ENCODE measurements around the gene CHAD.
"Not testable (repeated sequence)": the region's sequence is repeated elsewhere in the genome, so short reads cannot be mapped to it uniquely, and the experiment has no call there.

CHAD gene

DNA sequence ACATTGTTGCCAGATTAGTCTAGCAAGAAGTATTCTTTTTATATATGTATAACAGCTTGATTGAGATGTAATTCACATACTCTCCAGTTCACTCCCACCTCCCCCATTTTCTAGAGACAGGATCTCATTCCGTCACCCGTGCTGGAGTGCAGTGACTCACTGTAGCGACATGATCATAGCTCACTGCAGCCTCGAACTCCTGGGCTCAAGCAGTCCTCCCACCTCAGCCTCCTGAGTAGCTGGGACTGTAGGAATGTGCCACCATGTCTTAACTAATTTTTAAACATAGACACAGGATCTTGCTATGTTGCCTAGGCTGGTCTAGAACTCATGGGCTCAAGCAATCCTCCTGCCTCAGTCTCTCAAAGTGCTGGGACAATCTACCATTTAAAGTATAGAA is 6.7 kb upstream of the CHAD start:
- DNase-seq (ENCODE audit: low read depth in 2 of 2), result no peak

DNA sequence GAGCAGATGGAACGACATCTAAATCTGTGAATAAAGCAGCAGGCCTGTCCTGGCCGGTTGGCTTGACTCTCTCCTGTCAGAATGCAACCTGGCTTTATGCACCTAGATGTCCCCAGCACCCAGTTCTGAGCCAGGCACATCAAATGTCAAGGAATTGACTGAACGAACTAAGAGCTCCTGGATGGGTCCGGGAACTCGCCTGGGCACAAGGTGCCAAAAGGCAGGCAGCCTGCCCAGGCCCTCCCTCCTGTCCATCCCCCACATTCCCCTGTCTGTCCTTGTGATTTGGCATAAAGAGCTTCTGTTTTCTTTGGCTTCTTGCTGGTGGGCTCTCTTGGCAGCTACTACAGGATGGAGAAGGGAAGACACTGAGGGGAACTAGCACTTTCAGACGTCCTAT is 5.8 kb upstream of the CHAD start:
- no peak for DNase-seq (ENCODE audit: low read depth in 2 of 2)

- DNase-seq (ENCODE audit: low read depth in 2 of 2), result no peak
Measured at GRCh38 chr17:50473901-50474300, 5.2 kb upstream of the CHAD start.

DNA sequence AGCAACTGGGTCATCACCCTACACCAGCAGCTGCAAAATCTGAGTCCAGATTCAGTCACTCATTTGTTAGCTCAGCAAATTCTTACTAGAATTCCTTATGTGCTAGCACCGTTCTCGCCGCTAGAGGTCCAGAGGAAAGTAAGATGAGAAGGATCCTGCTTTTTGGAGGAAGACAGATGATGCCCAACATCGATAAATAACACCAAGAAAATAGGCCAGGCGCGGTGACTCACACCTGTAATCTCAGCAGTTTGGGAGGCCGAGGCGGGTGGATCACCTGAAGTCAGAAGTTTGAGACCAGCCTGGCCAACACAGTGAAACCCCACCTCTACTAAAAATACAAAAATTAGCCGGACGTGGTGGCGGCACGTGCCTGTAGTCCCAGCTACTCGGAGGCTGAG is 4.1 kb upstream of the CHAD start:
- not testable (repeated sequence) for DNase-seq (ENCODE audit: low read depth in 2 of 2)

GRCh38 chr17:50472286-50472685 is 3.6 kb upstream of the CHAD start:
- no peak for DNase-seq (ENCODE audit: low read depth in 2 of 2)

GRCh38 chr17:50471009-50471905 is 2.6 kb upstream of the CHAD start:
- no peak for DNase-seq (ENCODE audit: low read depth in 2 of 2)

- DNase-seq (ENCODE audit: low read depth in 2 of 2), result no peak
Measured at GRCh38 chr17:50470426-50470825, 1.7 kb upstream of the CHAD start.

GRCh38 chr17:50469671-50470305 is 1.1 kb upstream of the CHAD start:
- no peak for DNase-seq (ENCODE audit: low read depth in 2 of 2)

- no peak for DNase-seq (ENCODE audit: low read depth in 2 of 2)
Measured at GRCh38 chr17:50469208-50469605, 527 bp upstream of the CHAD start.

DNA sequence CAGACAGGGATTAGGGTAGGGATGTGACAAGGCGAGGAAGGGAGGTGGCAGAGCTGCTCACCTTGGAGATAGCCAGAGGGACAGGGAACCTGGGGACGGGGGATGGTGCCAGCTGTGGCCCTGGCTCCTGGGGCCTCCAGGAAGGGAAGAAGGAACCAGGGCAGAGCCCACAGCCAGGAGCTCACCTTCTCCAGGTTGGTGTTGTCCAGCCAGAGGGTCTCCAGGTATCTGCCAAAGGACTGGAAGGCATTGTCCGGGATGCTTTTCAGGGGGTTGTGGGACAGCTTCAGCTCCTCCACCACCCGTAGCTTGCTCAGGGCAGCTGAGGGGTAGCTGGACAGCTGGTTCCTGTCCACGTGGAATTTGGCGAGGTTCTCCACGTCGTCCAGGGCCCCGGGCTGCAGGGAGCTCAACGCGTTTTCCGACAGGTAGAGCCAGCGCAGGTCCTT is 801 bp downstream of the CHAD start:
- DNase-seq (ENCODE audit: low read depth in 2 of 2), result no peak

- no peak for DNase-seq (ENCODE audit: low read depth in 2 of 2)
Measured at GRCh38 chr17:50467114-50467854, 1.4 kb downstream of the CHAD start.

DNA sequence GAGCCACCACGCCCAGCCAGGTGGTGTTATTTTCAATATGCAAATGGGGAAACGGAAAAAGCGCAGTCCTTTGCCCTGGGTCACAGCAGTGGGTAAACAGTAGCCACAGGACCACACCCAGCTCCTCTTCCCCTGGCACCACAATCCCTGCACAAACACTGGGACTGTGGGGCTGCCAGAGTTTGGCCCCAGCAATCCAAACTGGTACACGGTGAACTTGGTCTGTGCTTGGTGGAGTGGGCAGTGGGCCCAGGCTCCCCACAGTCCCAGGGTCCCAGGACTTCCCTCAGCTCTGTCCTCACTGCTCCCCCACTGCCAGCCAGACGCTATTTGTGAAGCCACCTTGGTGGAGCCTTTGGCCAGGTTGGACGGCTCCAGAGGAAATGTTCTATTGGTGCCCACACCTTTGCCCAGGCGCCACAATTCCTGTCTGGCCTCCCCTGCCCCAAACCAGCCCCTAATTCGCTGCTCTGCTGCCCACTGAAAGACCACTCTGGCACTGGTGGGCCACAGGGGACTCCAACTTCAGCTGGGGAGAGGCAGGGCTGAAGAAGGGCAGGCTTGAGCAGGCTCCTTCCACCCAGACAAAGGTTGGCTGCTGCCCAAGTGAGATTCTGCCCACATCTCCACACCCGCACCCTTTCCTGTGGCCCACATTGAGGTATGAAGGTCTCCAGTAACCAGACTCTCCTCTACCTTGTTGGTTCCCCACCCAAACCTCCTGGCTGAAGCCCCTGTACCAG is 2.1 kb downstream of the CHAD start:
- DNase-seq (ENCODE audit: low read depth in 2 of 2), result no peak

- DNase-seq (ENCODE audit: low read depth in 2 of 2), result no peak
Measured at GRCh38 chr17:50465635-50466034, 3.0 kb downstream of the CHAD start.

- no peak for DNase-seq (ENCODE audit: low read depth in 2 of 2)
Measured at GRCh38 chr17:50465171-50465570, 3.5 kb downstream of the CHAD start.

DNA sequence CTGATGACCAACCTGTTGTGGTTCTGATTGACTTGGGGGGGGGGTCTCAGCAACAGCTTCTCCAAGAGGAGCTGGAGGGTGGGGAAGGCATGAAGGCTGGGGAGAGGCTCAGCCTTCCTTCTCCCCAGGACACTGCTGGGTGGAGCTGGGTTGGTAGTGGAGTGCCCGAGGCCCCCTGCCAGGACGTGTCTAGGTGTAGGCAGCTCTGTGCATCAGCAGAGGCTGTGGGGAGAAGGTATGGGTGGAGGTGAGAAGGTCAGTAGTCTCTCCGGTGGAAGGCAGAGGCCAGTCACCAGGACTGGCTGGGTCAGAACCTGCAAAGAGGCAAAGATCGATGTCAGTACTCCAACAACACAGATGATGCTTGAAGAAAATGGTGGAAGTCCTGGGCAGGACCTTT is 3.9 kb downstream of the CHAD start:
- no peak for DNase-seq (ENCODE audit: low read depth in 2 of 2)

- DNase-seq (ENCODE audit: low read depth in 2 of 2), result no peak
Measured at GRCh38 chr17:50464121-50464520, 4.6 kb downstream of the CHAD start.

DNA sequence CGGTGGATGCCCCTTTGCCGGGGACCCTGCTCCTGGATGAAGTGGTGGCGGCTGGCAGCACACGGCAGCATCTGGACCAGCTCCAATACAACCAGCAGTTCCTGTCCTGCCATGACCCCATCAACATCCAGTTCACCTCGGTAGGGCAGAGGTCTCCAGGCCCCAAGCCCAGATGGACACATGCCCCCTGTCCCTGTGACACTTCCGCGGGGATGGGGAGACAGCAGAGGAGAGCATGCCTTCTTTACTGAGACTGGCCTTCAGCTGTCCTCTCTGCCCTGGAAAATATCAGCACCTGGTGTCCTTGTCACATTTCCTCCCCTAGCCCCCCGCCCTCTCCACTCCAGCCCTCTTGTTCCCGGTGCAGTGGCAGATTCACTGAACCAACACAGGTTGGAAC is 6.2 kb downstream of the CHAD start:
- DNase-seq (ENCODE audit: low read depth in 2 of 2), result no peak

GRCh38 chr17:50461550-50462132 is 7.0 kb downstream of the CHAD start:
- no peak for DNase-seq (ENCODE audit: low read depth in 2 of 2)

DNA sequence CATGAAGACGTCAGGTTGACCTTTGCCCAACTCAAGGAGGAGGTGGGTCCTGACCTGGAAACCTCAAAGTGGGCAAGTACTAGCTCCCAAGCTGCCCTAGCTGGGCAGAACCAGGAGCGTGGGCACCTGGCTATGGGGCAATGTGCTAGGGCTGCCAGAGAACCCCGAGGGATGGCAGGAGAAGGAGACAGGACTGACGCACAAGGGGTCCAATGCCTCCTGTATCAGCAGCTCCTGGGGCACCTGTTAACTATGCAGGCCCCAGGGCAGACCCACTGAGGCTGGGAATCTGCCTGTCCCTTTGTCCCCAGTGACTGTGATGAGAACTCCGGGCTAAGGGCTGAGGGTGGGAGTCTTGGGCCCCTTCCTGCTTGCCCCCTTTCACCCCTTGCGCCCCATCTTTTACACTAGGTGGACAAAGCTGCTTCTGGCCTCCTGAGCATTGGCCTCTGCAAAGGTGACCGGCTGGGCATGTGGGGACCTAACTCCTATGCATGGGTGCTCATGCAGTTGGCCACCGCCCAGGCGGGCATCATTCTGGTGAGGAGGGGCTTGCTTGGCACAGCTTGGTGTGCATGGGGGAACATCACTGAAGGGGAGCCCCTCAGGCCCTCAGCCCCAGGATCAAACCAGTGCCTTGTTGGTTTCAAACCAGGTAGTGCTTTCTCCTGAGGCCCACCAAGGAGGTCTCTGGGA is 7.7 kb downstream of the CHAD start:
- no peak for DNase-seq (ENCODE audit: low read depth in 2 of 2)

- DNase-seq (ENCODE audit: low read depth in 2 of 2), result no peak
Measured at GRCh38 chr17:50459756-50460155, 8.9 kb downstream of the CHAD start.

All from stimulated activated CD8-positive, alpha-beta memory T cell treated with anti-CD3 and anti-CD28 coated beads, Interleukin-7, amount 100 ng/mL, for 4 hours (primary cell).